ENCODE data around the gene MAP2K7.
A peak's percentile ranks its signal among the peaks of the same experiment; 100 is the strongest.

MAP2K7 gene

GRCh38 chr19:7867092-7867844 lies 36.4 kb upstream of the MAP2K7 start:
- no peak for DNase-seq (ENCODE audit: low read depth)

DNA sequence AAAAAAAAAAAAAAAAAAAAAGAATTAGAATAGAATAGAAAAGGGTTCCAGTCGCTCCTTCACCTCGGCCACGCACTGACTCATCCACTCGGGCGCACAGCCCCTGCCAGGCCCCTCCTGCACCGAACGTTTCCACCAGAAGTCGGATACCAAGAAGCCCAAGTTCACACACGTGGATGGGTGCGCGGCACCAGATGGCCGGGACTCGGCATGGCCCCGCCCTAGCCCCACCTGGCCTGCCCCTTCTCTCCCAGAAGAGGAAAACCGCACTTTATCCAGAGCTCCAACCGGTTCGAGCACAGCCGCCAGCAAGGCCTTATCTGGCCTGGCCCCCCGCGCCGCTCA lies 35.4 kb upstream of the MAP2K7 start:
- DNase-seq (ENCODE audit: low read depth) = no peak

DNA sequence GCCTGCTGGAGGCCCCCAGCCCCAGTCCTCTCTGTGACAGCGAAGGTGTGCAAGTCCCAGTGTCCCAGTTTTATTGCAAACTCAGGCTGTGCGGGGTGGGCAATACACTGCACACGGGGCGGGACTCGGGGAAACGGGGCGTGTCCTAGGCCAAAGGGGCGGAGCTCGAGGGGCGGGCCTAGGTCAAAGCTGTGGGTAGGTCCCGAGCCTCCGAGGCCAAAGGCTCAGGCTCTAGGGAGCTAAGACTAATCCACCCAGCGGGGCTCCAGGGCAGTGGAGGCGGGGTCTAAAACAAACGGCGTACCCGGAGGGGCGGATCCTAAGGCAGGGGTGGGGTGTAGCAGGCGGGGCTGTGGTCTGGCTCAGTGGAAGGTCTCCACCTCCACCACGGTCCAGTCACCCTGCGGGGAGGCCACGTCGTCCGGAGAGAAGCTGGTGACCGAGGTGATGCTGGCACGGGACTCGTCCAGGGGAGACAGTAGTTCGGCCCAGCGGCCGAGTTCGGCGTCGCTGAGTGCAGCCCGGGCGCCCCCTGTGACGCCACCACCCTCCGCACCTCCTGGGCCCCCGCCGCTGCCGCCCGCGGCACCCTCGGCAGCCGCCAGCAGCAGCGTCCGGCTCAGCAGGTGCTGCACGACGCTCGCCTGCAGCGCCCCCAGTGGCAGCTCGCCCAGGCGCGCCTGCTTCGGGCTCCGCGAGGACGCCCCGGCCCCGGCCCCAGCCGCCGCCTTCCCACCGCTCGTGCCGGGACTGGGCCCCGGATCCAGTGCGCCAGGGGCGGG lies 34.8 kb upstream of the MAP2K7 start:
- peak; percentile 59 for DNase-seq (ENCODE audit: low read depth)

DNA sequence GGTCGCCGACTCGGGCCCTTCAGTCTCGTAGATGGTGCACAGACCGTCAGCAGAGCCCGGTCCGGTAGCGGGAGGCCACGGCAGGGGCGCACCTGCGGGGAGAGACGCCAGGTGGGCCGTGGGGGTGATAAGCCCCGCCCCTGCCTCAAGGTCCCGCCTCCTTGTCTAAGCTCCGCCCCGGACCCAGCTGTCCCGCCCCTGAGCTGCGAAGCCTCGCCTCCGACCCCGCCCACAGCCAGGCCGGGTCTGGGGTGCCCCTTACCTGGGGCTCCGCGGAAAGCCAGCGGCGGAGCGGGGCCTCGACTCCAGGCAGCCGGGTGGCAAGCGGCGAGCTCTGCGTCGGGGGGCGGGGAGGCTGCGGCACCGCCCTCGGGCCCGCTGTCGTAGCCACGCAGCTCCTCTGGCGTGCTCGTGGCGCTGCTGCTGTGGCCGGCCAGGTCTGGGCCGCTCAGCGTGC lies 34.2 kb upstream of the MAP2K7 start:
- peak; percentile 64 for DNase-seq (ENCODE audit: low read depth)

GRCh38 chr19:7869910-7870511 lies 33.7 kb upstream of the MAP2K7 start:
- no peak for DNase-seq (ENCODE audit: low read depth)

DNA sequence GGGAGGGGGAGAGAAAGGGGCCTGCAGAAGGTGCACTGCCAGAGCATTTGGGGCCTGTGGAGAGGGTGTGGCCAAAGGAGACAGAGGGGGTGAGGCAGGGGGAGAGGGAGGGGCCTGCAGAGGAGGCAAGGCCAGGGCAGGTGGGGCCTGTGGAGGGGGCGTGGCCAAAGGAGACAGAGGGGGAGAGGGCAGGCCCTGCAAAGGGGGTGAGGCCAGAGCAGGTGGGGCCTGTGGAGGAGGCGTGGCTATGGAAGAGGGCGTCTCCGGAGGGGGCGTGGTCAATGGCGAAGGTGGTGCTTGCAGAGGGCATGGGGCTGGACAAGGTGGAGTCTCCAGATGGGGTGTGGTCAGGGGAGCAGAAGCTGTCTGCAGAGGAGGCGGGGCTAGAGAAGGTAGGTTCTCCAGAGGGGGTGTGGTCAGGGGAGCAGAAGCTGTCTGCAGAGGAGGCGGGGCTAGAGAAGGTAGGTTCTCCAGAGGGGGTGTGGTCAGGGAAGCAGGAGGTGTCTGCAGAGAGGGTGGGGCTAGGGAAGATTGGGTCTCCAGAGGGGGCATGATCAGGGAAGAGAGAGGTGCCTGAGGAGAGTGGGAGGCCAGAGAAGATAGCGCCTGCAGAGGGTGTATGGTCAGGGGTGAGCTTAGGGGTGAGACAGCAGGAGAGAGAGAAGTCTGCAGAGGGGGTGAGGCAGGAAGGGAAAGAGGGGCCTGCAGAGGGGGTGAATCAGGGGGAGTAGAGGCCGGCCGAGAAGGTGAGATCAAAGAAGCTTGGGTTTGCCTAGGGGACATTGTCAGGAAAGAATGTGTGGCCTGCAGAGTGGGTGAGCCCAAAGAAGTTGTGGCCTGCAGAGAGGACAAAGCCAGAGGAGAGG lies 32.9 kb upstream of the MAP2K7 start:
- DNase-seq (ENCODE audit: low read depth) = no peak

- DNase-seq (ENCODE audit: low read depth) = peak; percentile 49
These were observed 32.0 kb upstream of the MAP2K7 start for GRCh38 chr19:7871437-7872305.

DNA sequence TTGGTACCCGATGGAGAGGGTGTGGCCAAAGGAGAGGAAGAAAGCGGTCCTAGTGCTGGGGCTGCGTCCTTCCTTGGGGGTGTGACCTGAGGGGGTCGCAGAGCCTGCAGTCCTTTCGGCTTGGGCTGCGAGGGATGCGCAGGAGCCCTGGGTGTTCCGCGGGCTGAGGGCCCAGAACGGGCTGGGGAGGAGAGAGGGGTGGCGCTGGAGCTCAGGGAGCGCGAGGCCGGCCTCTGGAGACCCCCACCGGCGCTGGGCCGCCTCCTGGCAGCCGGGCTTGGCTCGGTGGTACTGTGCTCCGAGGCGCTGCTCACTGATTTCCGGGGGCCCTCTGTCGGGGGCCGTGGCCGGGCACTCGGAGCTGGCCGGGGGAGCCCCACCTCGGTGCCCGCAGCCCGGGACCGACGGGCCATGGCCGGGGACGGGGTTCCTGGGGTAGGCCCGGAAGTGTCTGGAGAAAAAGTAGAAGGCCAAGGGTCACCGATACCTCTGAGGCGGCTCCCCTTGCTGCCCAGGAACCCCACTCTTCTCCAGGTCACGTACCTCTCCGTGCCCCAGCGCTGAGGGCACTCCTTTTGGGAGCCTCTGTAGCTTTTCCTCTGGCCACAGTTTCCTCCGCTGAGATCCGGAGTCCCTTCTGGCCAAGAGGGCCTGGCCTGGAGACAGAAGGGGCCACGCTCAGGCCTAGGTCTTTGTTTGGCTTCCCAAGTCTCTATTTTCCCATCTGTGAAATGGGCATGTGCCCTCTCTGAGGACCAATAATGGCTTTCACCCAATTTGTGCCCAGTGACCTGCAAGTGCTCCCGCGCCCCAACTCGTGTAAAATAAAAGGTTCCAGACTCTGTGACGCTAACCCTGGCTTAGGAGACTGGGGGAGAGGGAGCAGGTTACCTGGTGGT lies 31.1 kb upstream of the MAP2K7 start:
- no peak for DNase-seq (ENCODE audit: low read depth)

DNA sequence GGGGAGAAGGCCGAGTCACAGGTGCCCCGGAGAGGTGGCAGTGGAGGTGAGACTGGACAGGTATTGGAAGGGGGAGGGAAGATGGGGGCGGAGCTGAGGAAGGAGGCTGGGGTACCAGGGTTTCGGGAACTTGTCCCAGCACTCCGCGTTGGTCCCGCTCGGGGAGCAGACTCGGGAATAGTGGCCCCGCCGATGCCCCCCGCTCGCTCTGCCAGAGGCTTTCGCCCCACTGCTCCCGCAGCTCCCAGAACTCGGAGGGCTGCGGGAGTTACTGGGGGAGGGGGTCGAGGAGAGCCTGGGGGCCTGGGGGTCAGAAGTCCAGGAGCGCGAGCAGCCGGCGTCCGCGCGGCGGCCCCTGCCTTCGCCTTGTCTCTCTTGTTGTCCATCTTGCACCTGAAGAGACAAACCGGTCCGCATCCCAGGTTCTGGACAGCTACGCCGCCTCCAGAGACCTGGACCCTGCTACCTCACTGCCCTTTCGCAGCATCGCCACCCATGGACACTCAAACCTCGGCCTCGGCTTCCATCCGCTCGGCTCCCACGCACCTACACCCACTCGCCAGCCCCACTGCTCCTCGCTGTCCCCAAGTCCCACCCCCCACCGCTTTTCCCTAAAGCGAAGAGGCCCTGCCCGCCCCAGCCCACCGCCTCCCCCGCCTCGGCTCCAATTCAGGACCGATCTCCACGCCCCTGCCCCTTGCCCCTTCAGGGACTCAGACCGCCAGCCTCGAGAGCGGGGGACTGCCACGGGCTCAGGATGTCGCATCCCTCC lies 30.2 kb upstream of the MAP2K7 start:
- no peak for DNase-seq (ENCODE audit: low read depth)

GRCh38 chr19:7874076-7874896 lies 29.4 kb upstream of the MAP2K7 start, which contains the start of gene PRR36:
PRR36 (minus strand) TSS chr19:7874390; CDS start chr19:7873689, 701 bp downstream.
- DNase-seq (ENCODE audit: low read depth) = no peak

DNA sequence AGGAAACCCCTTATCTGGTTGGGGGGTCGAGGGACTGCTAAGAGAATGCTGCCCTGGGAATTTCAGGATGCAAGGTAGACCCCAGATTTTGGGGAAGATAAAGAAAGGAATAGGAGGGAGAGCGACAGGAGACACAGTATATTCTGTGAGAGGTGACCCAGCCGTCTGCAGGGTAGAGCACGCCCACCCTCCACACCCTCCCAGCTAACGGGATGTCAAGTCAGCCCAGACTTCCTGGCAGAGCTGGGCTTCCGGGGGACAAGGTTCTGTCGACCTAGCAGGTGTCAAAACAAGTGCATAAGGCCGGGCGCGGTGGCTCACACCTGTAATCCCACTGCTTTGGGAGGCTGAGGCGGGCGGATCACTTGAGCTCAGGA lies 28.8 kb upstream of the MAP2K7 start:
- no peak for DNase-seq (ENCODE audit: low read depth)

GRCh38 chr19:7877249-7877836 lies 26.3 kb upstream of the MAP2K7 start:
- no peak for DNase-seq (ENCODE audit: low read depth)

DNA sequence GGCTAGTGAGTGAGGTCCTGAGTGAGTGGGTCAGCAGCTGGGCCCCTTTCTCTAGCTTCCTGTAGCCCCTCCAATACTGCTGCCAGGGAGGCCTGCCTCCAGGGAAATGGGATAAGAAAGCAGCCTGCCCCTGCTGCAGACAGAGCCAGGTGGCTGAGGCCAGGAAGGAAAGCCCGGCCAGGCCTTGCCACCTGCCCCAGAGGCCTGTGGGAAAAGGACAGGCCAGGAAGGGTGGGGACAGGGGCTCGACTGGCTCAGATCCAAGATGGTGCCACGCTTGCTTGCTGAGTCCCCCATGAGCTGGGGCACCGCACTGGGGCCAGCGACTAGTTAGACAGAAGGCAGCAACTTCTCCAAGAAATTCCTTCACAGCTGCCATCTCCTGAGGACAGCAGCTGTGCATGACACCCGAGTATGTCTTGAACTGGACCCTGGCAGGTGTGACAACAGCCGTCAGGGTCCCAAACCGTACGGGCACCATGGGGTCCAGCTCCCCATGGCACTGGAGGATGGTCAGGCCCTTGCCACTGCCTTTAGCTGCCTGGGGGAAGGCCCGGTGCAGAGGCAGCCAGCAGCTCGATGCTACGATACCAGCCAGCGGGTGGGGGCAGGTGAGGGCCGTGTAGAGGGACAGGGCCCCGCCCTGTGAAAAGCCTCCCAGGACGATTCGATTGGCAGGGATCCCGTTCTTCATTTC lies 24.4 kb upstream of the MAP2K7 start:
- DNase-seq (ENCODE audit: low read depth) = no peak

- no peak for DNase-seq (ENCODE audit: low read depth)
These were observed 23.8 kb upstream of the MAP2K7 start for GRCh38 chr19:7879836-7880235.

- no peak for DNase-seq (ENCODE audit: low read depth)
These were observed 21.8 kb upstream of the MAP2K7 start for GRCh38 chr19:7881910-7882309.

DNA sequence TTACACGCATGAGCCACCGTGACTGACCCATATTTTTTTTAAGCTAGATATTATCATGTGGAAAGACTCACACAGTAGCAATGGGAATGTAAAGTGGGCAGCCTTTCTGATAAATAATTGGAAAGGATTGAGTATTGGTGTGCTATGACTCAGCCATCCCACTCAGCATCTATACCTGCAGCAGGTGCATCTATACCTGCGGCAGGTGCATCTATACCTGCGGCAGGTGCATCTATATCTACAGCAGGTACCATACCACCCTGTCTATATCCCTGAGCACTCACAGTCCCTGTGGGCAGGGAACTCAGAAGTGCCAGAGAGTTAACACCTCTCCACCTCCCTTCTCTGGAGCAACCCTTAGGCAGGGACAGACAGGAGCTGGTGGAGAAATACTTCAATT lies 20.6 kb upstream of the MAP2K7 start:
- DNase-seq (ENCODE audit: low read depth) = no peak

- DNase-seq (ENCODE audit: low read depth) = no peak
These were observed 19.7 kb upstream of the MAP2K7 start for GRCh38 chr19:7883796-7884570.

All from stimulated activated CD8-positive, alpha-beta memory T cell treated with anti-CD3 and anti-CD28 coated beads, Interleukin-12 subunit alpha, Interleukin-12 subunit beta, amount 100 ng/mL, for 1 hour (primary cell).